Liver (tissue), 3 donors: ENCODE data around the gene DHRS12.

Experiments
- GABPA ChIP-seq, 2 donors: IDR thresholded peaks in 1 of 2; conservative IDR thresholded peaks in 1 of 2; 2 replicates each; pipeline ENCODE4 v1.6.1; 2016; ENCODE audit warnings: antibody characterized with exemption in 2 of 2, mild to moderate bottlenecking in 1 of 2, moderate library complexity in 1 of 2
- TAF1 ChIP-seq: conservative IDR thresholded peaks from 2 replicates; pipeline ENCODE4 v1.6.1; 2016; ENCODE audit warnings: antibody characterized with exemption, mild to moderate bottlenecking
- YY1 ChIP-seq: IDR thresholded peaks from 2 replicates; pipeline ENCODE4 v1.6.1; 2016; ENCODE audit warnings: antibody characterized with exemption, mild to moderate bottlenecking
- TF ChIP-seq, protein P1 (sequence below): fragments of 150-350 bp; IDR thresholded peaks from 2 replicates; pipeline ENCODE4 v1.5.1; 2017; ENCODE audit warnings: improper control_type of control experiment, low read depth, low read length; ENCODE audit not compliant: missing input control
- TF ChIP-seq, protein P2 (sequence below): IDR thresholded peaks from 2 replicates; pipeline ENCODE4 v1.6.1; 2016; ENCODE audit warnings: antibody characterized with exemption
- TF ChIP-seq, protein P3 (sequence below): IDR thresholded peaks from 2 replicates; pipeline ENCODE4 v1.6.1; 2016; ENCODE audit warnings: antibody characterized with exemption
- TF ChIP-seq, protein P4 (sequence below): IDR thresholded peaks from 2 replicates; pipeline ENCODE4 v1.6.1; 2016; ENCODE audit warnings: antibody characterized with exemption
- donor health status: healthy.
- donor health status: healthy.

DNA sequence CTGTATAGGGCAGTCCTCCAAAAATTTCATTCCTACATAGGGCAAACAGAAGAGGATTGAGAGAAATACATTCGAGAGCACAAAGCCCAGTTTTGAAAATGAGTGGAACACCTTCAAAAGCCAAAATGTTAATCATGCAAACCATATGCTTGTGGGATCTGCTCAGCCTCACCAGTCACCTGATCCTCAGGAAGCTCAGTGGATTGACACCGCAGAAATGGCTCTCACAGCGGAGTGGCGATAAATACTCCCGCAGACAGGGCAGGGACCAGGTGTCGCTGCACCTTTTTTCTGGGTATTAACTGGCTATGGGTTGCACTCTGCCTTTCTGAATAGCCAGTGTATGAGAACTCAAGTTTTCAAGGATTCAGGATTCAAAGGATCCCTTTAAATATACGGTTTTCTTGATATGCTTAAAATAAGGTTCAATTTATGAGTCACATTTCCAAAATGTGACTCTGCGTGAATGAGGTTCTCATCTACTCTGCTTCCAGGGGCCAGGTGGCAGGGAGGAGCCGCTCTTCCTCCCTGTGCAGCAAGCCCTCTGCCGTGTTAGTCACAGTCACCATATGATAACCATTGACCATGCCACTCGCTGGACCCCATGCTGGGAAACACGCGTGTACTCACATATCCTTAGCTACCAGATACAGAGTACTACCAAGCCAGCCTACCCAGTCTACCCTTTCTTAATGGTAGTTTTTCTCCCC is 18.3 kb upstream of the DHRS12 start:
- TF ChIP-seq, protein P1, sequence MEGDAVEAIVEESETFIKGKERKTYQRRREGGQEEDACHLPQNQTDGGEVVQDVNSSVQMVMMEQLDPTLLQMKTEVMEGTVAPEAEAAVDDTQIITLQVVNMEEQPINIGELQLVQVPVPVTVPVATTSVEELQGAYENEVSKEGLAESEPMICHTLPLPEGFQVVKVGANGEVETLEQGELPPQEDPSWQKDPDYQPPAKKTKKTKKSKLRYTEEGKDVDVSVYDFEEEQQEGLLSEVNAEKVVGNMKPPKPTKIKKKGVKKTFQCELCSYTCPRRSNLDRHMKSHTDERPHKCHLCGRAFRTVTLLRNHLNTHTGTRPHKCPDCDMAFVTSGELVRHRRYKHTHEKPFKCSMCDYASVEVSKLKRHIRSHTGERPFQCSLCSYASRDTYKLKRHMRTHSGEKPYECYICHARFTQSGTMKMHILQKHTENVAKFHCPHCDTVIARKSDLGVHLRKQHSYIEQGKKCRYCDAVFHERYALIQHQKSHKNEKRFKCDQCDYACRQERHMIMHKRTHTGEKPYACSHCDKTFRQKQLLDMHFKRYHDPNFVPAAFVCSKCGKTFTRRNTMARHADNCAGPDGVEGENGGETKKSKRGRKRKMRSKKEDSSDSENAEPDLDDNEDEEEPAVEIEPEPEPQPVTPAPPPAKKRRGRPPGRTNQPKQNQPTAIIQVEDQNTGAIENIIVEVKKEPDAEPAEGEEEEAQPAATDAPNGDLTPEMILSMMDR: no peak
- TF ChIP-seq, protein P2, sequence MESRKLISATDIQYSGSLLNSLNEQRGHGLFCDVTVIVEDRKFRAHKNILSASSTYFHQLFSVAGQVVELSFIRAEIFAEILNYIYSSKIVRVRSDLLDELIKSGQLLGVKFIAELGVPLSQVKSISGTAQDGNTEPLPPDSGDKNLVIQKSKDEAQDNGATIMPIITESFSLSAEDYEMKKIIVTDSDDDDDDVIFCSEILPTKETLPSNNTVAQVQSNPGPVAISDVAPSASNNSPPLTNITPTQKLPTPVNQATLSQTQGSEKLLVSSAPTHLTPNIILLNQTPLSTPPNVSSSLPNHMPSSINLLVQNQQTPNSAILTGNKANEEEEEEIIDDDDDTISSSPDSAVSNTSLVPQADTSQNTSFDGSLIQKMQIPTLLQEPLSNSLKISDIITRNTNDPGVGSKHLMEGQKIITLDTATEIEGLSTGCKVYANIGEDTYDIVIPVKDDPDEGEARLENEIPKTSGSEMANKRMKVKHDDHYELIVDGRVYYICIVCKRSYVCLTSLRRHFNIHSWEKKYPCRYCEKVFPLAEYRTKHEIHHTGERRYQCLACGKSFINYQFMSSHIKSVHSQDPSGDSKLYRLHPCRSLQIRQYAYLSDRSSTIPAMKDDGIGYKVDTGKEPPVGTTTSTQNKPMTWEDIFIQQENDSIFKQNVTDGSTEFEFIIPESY: no peak
- TF ChIP-seq YY1 (no peak), GABPA (IDR thresholded peaks at IDR 0.05 in 1 of 2, conservative IDR thresholded peaks at IDR 0.05 in 1 of 2) (no peak), TAF1 (no peak)
- TF ChIP-seq, protein P3, sequence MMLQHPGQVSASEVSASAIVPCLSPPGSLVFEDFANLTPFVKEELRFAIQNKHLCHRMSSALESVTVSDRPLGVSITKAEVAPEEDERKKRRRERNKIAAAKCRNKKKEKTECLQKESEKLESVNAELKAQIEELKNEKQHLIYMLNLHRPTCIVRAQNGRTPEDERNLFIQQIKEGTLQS: no peak
- TF ChIP-seq, protein P4, sequence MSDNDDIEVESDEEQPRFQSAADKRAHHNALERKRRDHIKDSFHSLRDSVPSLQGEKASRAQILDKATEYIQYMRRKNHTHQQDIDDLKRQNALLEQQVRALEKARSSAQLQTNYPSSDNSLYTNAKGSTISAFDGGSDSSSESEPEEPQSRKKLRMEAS: no peak
